Hepatocyte (in vitro differentiated cells): ENCODE data around the gene BRPF3. TPM values are rescaled to one million over a fixed set of nuclear protein-coding genes. Genes with fewer than 3 reads are reported as not detected.

Source experiments
- DNase-seq: peaks from one replicate; pipeline ENCODE4 v3.0.0-alpha.2; 2016; ENCODE audit warnings: low spot score
- H2AFZ ChIP-seq: fragments of 200-600 bp; sonication (generic); 2 replicates; pipeline ENCODE4 v1.6.0; 2016; ENCODE audit warnings: antibody characterized with exemption, mild to moderate bottlenecking
- H3K27ac ChIP-seq: fragments of 200-600 bp; sonication (generic); 2 replicates; pipeline ENCODE4 v1.5.1; 2016; ENCODE audit warnings: mild to moderate bottlenecking
- H3K27me3 ChIP-seq: fragments of 200-600 bp; sonication (generic); 2 replicates; pipeline ENCODE4 v1.6.1; 2016
- H3K36me3 ChIP-seq: fragments of 200-600 bp; sonication (generic); replicated peaks from 2 replicates; pipeline ENCODE4 v1.5.1; 2016; ENCODE audit warnings: low read depth; ENCODE audit not compliant: insufficient read depth
- H3K4me1 ChIP-seq: fragments of 200-600 bp; sonication (generic); 2 replicates; pipeline ENCODE4 v1.5.1; 2016; ENCODE audit warnings: mild to moderate bottlenecking, moderate library complexity; ENCODE audit not compliant: insufficient read depth
- H3K4me2 ChIP-seq: fragments of 200-600 bp; sonication (generic); 2 replicates; pipeline ENCODE4 v1.6.0; 2016
- H3K4me3 ChIP-seq: fragments of 200-600 bp; sonication (generic); 2 replicates; pipeline ENCODE4 v1.5.1; 2016; ENCODE audit warnings: mild to moderate bottlenecking
- H3K79me2 ChIP-seq: fragments of 200-600 bp; sonication (generic); 2 replicates; pipeline ENCODE4 v1.6.0; 2017; ENCODE audit warnings: mild to moderate bottlenecking
- H3K9me2 ChIP-seq: fragments of 200-600 bp; sonication (generic); replicated peaks from 2 replicates; pipeline ENCODE4 v1.6.0; 2017; ENCODE audit warnings: mild to moderate bottlenecking; ENCODE audit not compliant: insufficient read depth
- H3K9me3 ChIP-seq: fragments of 200-600 bp; sonication (generic); 2 replicates; pipeline ENCODE4 v1.5.1; 2016; ENCODE audit warnings: low read depth, mild to moderate bottlenecking
- H4K20me1 ChIP-seq: fragments of 200-600 bp; sonication (generic); 2 replicates; pipeline ENCODE4 v1.6.0; 2016; ENCODE audit warnings: mild to moderate bottlenecking; ENCODE audit not compliant: insufficient read depth, poor library complexity, severe bottlenecking
- EZH2 ChIP-seq: fragments of 200-600 bp; sonication (generic); IDR thresholded peaks from 2 replicates; pipeline ENCODE4 v1.6.1; 2016; ENCODE audit warnings: antibody characterized with exemption, mild to moderate bottlenecking, borderline replicate concordance
- EZH2phosphoT487 ChIP-seq: fragments of 200-600 bp; sonication (generic); IDR thresholded peaks from one replicate; pipeline ENCODE4 v1.6.1; 2018; ENCODE audit warnings: antibody characterized with exemption, mild to moderate bottlenecking, low read depth, moderate library complexity; ENCODE audit not compliant: unreplicated experiment, severe bottlenecking
- WGBS: methylation state at CpG from one replicate; pipeline ENCODE4 v1.1.6; 2016; ENCODE audit warnings: low lambda C conversion rate; ENCODE audit errors: missing lambda C conversion rate; 5-methylcytosine and 5-hydroxymethylcytosine counted together
- polyA plus RNA-seq: library from polyadenylated mRNA; unstranded; fragments of >200 nt; fragmentation: Nextera tagmentation; extraction: Ambion mirVana; gene quantifications from 2 replicates; pipeline ENCODE4 v1.2.1, GENCODE V29; 2016
- total RNA-seq: library from RNA; depleted of rRNA; stranded (reverse); fragments of >200 nt; gene quantifications from 2 replicates; pipeline ENCODE4 v1.2.3, GENCODE V29; 2014
- TF ChIP-seq, protein P1 (sequence below): fragments of 200-600 bp; sonication (generic); IDR thresholded peaks from 2 replicates; pipeline ENCODE4 v1.5.1; 2016; ENCODE audit warnings: antibody characterized with exemption, mild to moderate bottlenecking; ENCODE audit not compliant: poor library complexity

The BRPF3 gene
- total and polyA plus RNA-seq, 2 experiments from 2014 or later: 25.5 to 31.4 TPM

DNA sequence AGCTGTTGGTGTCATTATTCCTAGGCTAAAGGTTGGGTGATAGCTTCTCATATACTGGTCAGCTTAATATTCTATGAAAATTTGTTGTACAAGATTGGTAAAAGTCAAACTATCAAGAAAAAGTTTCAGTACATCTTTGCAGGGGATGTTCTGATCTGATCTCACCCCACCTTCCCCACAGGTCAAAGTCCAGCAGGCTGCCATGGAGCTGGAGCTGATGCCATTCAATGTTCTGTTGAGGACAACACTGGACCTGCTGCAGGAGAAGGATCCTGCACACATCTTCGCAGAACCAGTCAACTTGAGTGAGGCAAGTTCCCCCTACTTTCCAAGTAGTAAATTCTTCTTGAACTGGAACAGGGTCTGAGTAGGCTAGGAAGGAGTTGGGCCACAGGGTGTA lies 13.1 kb downstream of the BRPF3 start:
- Histone ChIP-seq H4K20me1 (peaks cover 32% of the 10 kb centered on the region), H3K36me3 (no peaks in the 10 kb centered on the region), H3K27me3 (no peaks in the 10 kb centered on the region), H3K27ac (peak overlapping the region; percentile 46), H2AFZ (no peak overlapping the region), H3K9me3 (no peaks in the 10 kb centered on the region), H3K4me3 (no peak overlapping the region), H3K4me1 (peaks cover 15% of the 10 kb centered on the region), H3K4me2 (no peak overlapping the region), H3K9me2 (no peaks in the 10 kb centered on the region), H3K79me2 (peaks cover 45% of the 10 kb centered on the region)
- DNase-seq: no peak
- TF ChIP-seq EZH2 (no peak), EZH2phosphoT487 (no peak)
- TF ChIP-seq, protein P1, sequence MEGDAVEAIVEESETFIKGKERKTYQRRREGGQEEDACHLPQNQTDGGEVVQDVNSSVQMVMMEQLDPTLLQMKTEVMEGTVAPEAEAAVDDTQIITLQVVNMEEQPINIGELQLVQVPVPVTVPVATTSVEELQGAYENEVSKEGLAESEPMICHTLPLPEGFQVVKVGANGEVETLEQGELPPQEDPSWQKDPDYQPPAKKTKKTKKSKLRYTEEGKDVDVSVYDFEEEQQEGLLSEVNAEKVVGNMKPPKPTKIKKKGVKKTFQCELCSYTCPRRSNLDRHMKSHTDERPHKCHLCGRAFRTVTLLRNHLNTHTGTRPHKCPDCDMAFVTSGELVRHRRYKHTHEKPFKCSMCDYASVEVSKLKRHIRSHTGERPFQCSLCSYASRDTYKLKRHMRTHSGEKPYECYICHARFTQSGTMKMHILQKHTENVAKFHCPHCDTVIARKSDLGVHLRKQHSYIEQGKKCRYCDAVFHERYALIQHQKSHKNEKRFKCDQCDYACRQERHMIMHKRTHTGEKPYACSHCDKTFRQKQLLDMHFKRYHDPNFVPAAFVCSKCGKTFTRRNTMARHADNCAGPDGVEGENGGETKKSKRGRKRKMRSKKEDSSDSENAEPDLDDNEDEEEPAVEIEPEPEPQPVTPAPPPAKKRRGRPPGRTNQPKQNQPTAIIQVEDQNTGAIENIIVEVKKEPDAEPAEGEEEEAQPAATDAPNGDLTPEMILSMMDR: no peak
- WGBS: 92% methylated on average over 1 of the region's 1 CpG

DNA sequence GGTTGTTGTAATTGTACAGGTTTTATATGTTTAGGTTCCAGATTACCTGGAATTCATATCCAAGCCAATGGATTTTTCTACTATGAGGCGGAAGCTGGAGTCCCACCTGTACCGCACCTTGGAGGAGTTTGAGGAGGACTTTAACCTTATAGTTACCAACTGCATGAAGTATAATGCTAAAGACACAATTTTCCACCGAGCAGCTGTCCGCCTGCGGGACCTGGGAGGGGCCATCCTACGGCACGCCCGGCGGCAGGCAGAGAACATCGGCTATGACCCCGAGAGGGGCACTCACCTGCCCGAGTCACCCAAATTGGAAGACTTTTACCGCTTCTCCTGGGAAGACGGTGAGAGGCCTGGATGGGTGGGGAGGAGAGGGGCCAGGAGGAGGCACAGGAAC lies 13.6 kb downstream of the BRPF3 start:
- Histone ChIP-seq H3K9me3 (no peaks in the 10 kb centered on the region), H3K4me1 (peaks cover 12% of the 10 kb centered on the region), H3K36me3 (no peaks in the 10 kb centered on the region), H3K4me2 (peak overlapping the region; percentile 54), H3K9me2 (no peaks in the 10 kb centered on the region), H3K27ac (peak overlapping the region; percentile 46), H3K79me2 (peaks cover 39% of the 10 kb centered on the region), H2AFZ (no peak overlapping the region), H4K20me1 (peaks cover 27% of the 10 kb centered on the region), H3K4me3 (no peak overlapping the region), H3K27me3 (no peaks in the 10 kb centered on the region)
- WGBS: 91% methylated on average over 14 of the region's 14 CpGs
- TF ChIP-seq EZH2phosphoT487 (no peak), EZH2 (no peak)
- TF ChIP-seq, protein P1: no peak
- no peak for DNase-seq

- Histone ChIP-seq H3K36me3 (no peaks in the 10 kb centered on the region), H2AFZ (no peak overlapping the region), H3K27me3 (no peaks in the 10 kb centered on the region), H4K20me1 (peaks cover 18% of the 10 kb centered on the region), H3K4me2 (peak overlapping the region; percentile 54), H3K4me3 (no peak overlapping the region), H3K4me1 (peaks cover 12% of the 10 kb centered on the region), H3K27ac (no peak overlapping the region), H3K9me2 (no peaks in the 10 kb centered on the region), H3K79me2 (peaks cover 31% of the 10 kb centered on the region), H3K9me3 (no peaks in the 10 kb centered on the region)
- TF ChIP-seq, protein P1: no peak
- TF ChIP-seq EZH2phosphoT487 (no peak), EZH2 (no peak)
- WGBS: 96% methylated on average over 18 of the region's 18 CpGs
- no peak for DNase-seq
These were observed 14.5 kb downstream of the BRPF3 start for GRCh38 chr6:36210886-36211595.
